K562 (cell line): ENCODE data around the gene GLP1R. TPM values are rescaled to one million over a fixed set of nuclear protein-coding genes. Genes with fewer than 3 reads are reported as not detected.

ENCODE experiments used
- CBX5 ChIP-seq: IDR thresholded peaks from 2 replicates; pipeline ENCODE4 v1.6.1; 2014; ENCODE audit warnings: low read depth, borderline replicate concordance
- DMBX1 ChIP-seq: fragments of 250-450 bp; sonication (Bioruptor Pico); IDR thresholded peaks from 2 replicates; pipeline ENCODE4 v1.8.0; 2022; ENCODE audit warnings: inconsistent platforms, mild to moderate bottlenecking, moderate library complexity, borderline replicate concordance
- DPF2 ChIP-seq: fragments of 450-650 bp; IDR thresholded peaks from 2 replicates; pipeline ENCODE4 v1.6.1; 2016
- EZH2 ChIP-seq: IDR thresholded peaks from 2 replicates; pipeline ENCODE4 v1.6.1; 2012; ENCODE audit warnings: low read depth, mild to moderate bottlenecking, inconsistent platforms, low read length, borderline replicate concordance
- FOXJ2 ChIP-seq: fragments of 200-800 bp; sonication (Bioruptor generic); IDR thresholded peaks from 2 replicates; pipeline ENCODE4 v1.6.1; 2016; ENCODE audit warnings: missing genetic modification characterization, missing compliant biosample characterization
- POU5F1 ChIP-seq: fragments of 150-350 bp; IDR thresholded peaks from 2 replicates; pipeline ENCODE4 v1.6.1; 2014; ENCODE audit warnings: borderline replicate concordance, low read length, low read depth, mild to moderate bottlenecking; ENCODE audit not compliant: partially characterized antibody
- RB1 ChIP-seq: fragments of 450-650 bp; IDR thresholded peaks from 2 replicates; pipeline ENCODE4 v1.6.1; 2017; ENCODE audit warnings: low read depth, mild to moderate bottlenecking
- RBM25 ChIP-seq: fragments of 200-400 bp; formaldehyde crosslinking; IDR thresholded peaks from 2 replicates; pipeline ENCODE4 v1.6.1; 2018; ENCODE audit warnings: low read length, low read depth, moderate library complexity; ENCODE audit not compliant: severe bottlenecking
- TBP ChIP-seq: optimal IDR thresholded peaks from 2 replicates; pipeline ENCODE3; 2011; ENCODE audit warnings: low read depth, low read length, improper control_type of control experiment
- TEAD1 ChIP-seq, 2 experiments: fragments of 450-650 bp in 1 of 2; sonication (generic) in 1 of 2; formaldehyde crosslinking; IDR thresholded peaks; 2 replicates each; pipeline versions ENCODE4 v1.4.0 to v1.8.0; 2020 to 2022; ENCODE audit warnings: mild to moderate bottlenecking in 2 of 2, missing genetic modification reagents in 1 of 2
- ZBTB17 ChIP-seq: fragments of 450-650 bp; formaldehyde crosslinking; IDR thresholded peaks from 2 replicates; pipeline ENCODE4 v1.4.0; 2020; ENCODE audit warnings: mild to moderate bottlenecking
- ZNF212 ChIP-seq: fragments of 450-650 bp; formaldehyde crosslinking; IDR thresholded peaks from 2 replicates; pipeline ENCODE4 v1.4.0; 2020; ENCODE audit warnings: mild to moderate bottlenecking
- polyA plus RNA-seq, 8 experiments: library from polyadenylated mRNA; depleted of rRNA in 4 of 8; stranded (reverse) in 5 of 8; unstranded in 3 of 8; fragments of >200 nt; fragmentation: Nextera tagmentation in 2 of 8; fragmentation: Illumina TruSeq in 1 of 8; extraction: Ambion mirVana in 2 of 8; extraction: Trizol in 1 of 8; gene quantifications; 2 replicates each; pipeline versions ENCODE4 v1.2.1 to v1.2.3, GENCODE V29; 2011 to 2014; ENCODE audit warnings: inconsistent platforms in 1 of 8, missing spikeins in 1 of 8
- total RNA-seq, 7 experiments: library from RNA; depleted of rRNA in 6 of 7; stranded (reverse); fragments of >200 nt in 6 of 7; fragmentation: Illumina TruSeq in 2 of 7; extraction: Trizol in 2 of 7; gene quantifications; 2 replicates each; pipeline versions ENCODE4 v1.2.1 to v1.2.3, GENCODE V29; 2011 to 2021; ENCODE audit warnings: low replicate concordance in 1 of 7
- TF ChIP-seq, protein P1 (sequence below): IDR thresholded peaks from 2 replicates; pipeline ENCODE4 v1.6.1; 2014; ENCODE audit warnings: antibody characterized with exemption
- TF ChIP-seq, protein P2 (sequence below): sonication (generic); formaldehyde crosslinking; IDR thresholded peaks from 2 replicates; pipeline ENCODE4 v1.9.0; 2022; ENCODE audit warnings: mild to moderate bottlenecking, missing genetic modification reagents
- TF ChIP-seq, protein P3 (sequence below): IDR thresholded peaks from 2 replicates; pipeline ENCODE4 v1.6.1; 2012; ENCODE audit warnings: low read depth, low read length, improper control_type of control experiment, borderline replicate concordance
- TF ChIP-seq, protein P4 (sequence below): fragments of 450-650 bp; IDR thresholded peaks from 2 replicates; pipeline ENCODE4 v1.6.1; 2017; ENCODE audit warnings: mild to moderate bottlenecking, moderate library complexity
- TF ChIP-seq, protein P5 (sequence below): fragments of 450-650 bp; IDR thresholded peaks from 2 replicates; pipeline ENCODE4 v1.6.1; 2016
- TF ChIP-seq, protein P6 (sequence below): fragments of 250-450 bp; sonication (Bioruptor Pico); IDR thresholded peaks from 2 replicates; pipeline ENCODE4 v1.5.0; 2020; ENCODE audit warnings: mild to moderate bottlenecking, borderline replicate concordance

Gene GLP1R
- total and polyA plus RNA-seq, 9 of the 15 experiments (the other 6 are each of a cell fraction or from before 2014, with no cell fraction given), result not detected

DNA sequence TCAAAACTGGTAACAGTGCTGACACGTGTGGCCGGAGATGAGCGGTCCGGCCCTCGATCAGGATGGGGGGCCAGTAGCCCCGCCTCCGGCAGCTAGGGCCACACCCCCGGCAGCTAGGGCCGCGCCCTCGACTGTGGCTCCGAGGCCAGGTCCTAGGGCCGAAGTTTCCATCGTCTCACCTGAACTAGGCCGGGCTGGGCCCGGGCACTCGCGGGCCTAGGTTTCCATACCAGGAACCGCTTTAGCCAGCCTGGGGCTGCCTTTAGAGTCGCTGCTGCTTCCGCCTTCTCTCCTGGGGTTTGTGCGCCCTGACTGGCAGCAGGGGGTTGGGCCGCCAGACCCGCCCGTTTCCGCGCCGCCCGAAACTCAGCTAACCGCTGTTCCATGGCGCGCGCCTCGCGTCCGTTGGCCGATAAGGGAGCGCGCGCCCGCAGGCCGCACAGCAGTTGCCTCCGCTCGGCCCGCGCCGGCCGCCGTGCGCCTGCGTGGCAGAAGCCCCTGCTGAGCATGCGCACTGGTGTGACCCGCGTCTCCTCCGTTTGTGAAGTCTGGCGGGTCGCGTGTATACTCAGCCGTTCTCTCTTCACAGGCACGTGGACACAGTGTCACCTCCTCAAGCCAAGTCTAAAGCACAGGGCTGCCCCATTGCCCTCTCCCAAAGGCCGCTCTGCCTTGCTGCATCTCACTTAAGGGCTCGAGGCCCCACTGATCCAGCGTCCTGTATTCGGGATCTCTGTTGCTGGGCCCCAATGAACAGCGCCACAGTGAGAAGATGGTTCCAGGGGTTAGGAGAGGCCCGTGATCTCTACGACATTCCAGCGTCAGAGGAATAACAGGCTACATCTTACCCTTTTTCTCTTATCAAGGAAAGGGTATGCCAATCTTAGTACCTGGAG, 66.4 kb downstream of the GLP1R start, which contains the start of gene SAYSD1 (continued):
- TF ChIP-seq, protein P1, sequence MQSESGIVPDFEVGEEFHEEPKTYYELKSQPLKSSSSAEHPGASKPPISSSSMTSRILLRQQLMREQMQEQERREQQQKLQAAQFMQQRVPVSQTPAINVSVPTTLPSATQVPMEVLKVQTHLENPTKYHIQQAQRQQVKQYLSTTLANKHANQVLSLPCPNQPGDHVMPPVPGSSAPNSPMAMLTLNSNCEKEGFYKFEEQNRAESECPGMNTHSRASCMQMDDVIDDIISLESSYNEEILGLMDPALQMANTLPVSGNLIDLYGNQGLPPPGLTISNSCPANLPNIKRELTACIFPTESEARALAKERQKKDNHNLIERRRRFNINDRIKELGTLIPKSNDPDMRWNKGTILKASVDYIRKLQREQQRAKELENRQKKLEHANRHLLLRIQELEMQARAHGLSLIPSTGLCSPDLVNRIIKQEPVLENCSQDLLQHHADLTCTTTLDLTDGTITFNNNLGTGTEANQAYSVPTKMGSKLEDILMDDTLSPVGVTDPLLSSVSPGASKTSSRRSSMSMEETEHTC, result peak; percentile 46; the same call in 1 of the 2 replicates
- TF ChIP-seq, protein P2, sequence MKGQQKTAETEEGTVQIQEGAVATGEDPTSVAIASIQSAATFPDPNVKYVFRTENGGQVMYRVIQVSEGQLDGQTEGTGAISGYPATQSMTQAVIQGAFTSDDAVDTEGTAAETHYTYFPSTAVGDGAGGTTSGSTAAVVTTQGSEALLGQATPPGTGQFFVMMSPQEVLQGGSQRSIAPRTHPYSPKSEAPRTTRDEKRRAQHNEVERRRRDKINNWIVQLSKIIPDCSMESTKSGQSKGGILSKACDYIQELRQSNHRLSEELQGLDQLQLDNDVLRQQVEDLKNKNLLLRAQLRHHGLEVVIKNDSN, result peak; percentile 53; the same call in 1 of the 2 replicates
- TF ChIP-seq RB1 (peak; percentile 94), FOXJ2 (tag) (peak; percentile 74; the same call in 1 of the 2 replicates), POU5F1 (peak; percentile 98), DMBX1 (CRISPR knock-in tag) (no peak; the same call in 1 of the 2 replicates), DPF2 (peak; percentile 52), TBP (peak; percentile 61), EZH2 (no peak), ZNF212 (CRISPR knock-in tag) (0 out of 2 replicates have a peak, but pooled peaks have one; percentile 23), RBM25 (peak; percentile 87), ZBTB17 (CRISPR knock-in tag) (peak; percentile 40; the same call in 1 of the 2 replicates), TEAD1 (CRISPR knock-in tag; IDR thresholded peaks at IDR 0.05) (peak; percentile 51 to 60; a peak in 3 of 4 replicates), CBX5 (no peak)
- TF ChIP-seq, protein P3, sequence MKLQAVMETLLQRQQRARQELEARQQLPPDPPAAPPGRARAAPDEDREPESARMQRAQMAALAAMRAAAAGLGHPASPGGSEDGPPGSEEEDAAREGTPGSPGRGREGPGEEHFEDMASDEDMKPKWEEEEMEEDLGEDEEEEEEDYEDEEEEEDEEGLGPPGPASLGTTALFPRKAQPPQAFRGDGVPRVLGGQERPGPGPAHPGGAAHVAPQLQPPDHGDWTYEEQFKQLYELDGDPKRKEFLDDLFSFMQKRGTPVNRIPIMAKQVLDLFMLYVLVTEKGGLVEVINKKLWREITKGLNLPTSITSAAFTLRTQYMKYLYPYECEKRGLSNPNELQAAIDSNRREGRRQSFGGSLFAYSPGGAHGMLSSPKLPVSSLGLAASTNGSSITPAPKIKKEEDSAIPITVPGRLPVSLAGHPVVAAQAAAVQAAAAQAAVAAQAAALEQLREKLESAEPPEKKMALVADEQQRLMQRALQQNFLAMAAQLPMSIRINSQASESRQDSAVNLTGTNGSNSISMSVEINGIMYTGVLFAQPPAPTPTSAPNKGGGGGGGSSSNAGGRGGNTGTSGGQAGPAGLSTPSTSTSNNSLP, result no peak
- TF ChIP-seq, protein P4, sequence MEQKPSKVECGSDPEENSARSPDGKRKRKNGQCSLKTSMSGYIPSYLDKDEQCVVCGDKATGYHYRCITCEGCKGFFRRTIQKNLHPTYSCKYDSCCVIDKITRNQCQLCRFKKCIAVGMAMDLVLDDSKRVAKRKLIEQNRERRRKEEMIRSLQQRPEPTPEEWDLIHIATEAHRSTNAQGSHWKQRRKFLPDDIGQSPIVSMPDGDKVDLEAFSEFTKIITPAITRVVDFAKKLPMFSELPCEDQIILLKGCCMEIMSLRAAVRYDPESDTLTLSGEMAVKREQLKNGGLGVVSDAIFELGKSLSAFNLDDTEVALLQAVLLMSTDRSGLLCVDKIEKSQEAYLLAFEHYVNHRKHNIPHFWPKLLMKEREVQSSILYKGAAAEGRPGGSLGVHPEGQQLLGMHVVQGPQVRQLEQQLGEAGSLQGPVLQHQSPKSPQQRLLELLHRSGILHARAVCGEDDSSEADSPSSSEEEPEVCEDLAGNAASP, result no peak
- TF ChIP-seq, protein P5, sequence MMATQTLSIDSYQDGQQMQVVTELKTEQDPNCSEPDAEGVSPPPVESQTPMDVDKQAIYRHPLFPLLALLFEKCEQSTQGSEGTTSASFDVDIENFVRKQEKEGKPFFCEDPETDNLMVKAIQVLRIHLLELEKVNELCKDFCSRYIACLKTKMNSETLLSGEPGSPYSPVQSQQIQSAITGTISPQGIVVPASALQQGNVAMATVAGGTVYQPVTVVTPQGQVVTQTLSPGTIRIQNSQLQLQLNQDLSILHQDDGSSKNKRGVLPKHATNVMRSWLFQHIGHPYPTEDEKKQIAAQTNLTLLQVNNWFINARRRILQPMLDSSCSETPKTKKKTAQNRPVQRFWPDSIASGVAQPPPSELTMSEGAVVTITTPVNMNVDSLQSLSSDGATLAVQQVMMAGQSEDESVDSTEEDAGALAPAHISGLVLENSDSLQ, result peak; percentile 88
- TF ChIP-seq, protein P6, sequence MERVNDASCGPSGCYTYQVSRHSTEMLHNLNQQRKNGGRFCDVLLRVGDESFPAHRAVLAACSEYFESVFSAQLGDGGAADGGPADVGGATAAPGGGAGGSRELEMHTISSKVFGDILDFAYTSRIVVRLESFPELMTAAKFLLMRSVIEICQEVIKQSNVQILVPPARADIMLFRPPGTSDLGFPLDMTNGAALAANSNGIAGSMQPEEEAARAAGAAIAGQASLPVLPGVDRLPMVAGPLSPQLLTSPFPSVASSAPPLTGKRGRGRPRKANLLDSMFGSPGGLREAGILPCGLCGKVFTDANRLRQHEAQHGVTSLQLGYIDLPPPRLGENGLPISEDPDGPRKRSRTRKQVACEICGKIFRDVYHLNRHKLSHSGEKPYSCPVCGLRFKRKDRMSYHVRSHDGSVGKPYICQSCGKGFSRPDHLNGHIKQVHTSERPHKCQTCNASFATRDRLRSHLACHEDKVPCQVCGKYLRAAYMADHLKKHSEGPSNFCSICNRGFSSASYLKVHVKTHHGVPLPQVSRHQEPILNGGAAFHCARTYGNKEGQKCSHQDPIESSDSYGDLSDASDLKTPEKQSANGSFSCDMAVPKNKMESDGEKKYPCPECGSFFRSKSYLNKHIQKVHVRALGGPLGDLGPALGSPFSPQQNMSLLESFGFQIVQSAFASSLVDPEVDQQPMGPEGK (CRISPR knock-in tag), result no peak
